Activated CD4-positive, alpha-beta memory T cell treated with anti-CD3 and anti-CD28 coated beads for 36 hours (primary cell): Measurements from ENCODE around the gene SEMA3F. TPM values are rescaled to one million over a fixed set of nuclear protein-coding genes. Genes with fewer than 3 reads are reported as not detected.
"Not testable (repeated sequence)": the region's sequence is repeated elsewhere in the genome, so short reads cannot be mapped to it uniquely, and the experiment has no call there.

Source experiments
- CTCF ChIA-PET: fragments of 350-600 bp; sonication (Branson Sonifier 250); formaldehyde crosslinking; loops from one replicate; lab custom pipeline; 2021; ENCODE audit warnings: antibody characterized with exemption, inconsistent platforms; lab: Charles Lee
- POLR2A ChIA-PET: fragments of 350-600 bp; sonication (Branson Sonifier 250); formaldehyde crosslinking; loops from one replicate; lab custom pipeline; 2021; ENCODE audit warnings: antibody characterized with exemption; lab: Charles Lee
- DNase-seq: peaks from one replicate; pipeline ENCODE4 v3.0.0-alpha.2; 2020
- H3K27ac Mint-ChIP-seq: one replicate; pipeline ENCODE4 v1.8.0; 2021; ENCODE audit warnings: mixed read lengths
- H3K27me3 Mint-ChIP-seq: one replicate; pipeline ENCODE4 v1.8.0; 2021; ENCODE audit warnings: mixed read lengths
- H3K36me3 Mint-ChIP-seq: one replicate; pipeline ENCODE4 v1.8.0; 2021; ENCODE audit warnings: mixed read lengths
- H3K4me1 Mint-ChIP-seq: one replicate; pipeline ENCODE4 v1.8.0; 2021; ENCODE audit warnings: low read depth, mixed read lengths
- H3K4me3 Mint-ChIP-seq: one replicate; pipeline ENCODE4 v1.8.0; 2021; ENCODE audit warnings: mild to moderate bottlenecking, mixed read lengths
- H3K9me3 Mint-ChIP-seq: one replicate; pipeline ENCODE4 v1.8.0; 2021; ENCODE audit warnings: mixed read lengths
- intact Hi-C: fragments of 100-400 bp; cut with micrococcal nuclease; formaldehyde crosslinking; loops from one replicate; pipeline ENCODE4 v1.15.1; 2023
- total RNA-seq, 2 experiments: library from RNA; stranded (reverse); gene quantifications; one replicate each; pipeline ENCODE4 v1.2.3, GENCODE V29; 2021

SEMA3F gene
- total RNA-seq, 2 experiments from 2014 or later = 0.17 to 0.19 TPM

- no peaks in the 10 kb centered on the region for H3K36me3 Mint-ChIP-seq
- peaks cover 46% of the 10 kb centered on the region for H3K27me3 Mint-ChIP-seq
- no peak overlapping the region for H3K4me3 Mint-ChIP-seq
- ChIA-PET POLR2A (no interaction called here), CTCF (interaction anchor here (0.6 to 10.8 kb wide), 6 partner anchors 12 to 72 kb away, joined by 3 to 79 read pairs (median 6); partner anchors contain the start of gene GNAT1)
- no peak overlapping the region for H3K27ac Mint-ChIP-seq
- intact Hi-C loops = no loop called here
- no peak for DNase-seq
- no peaks in the 10 kb centered on the region for H3K9me3 Mint-ChIP-seq
- peaks cover 2% of the 10 kb centered on the region for H3K4me1 Mint-ChIP-seq
Measured at GRCh38 chr3:50203809-50204803, 49.0 kb downstream of the SEMA3F start.

GRCh38 chr3:50204804-50205412 is 49.8 kb downstream of the SEMA3F start, which contains the start of gene SLC38A3:
TSS of gene SLC38A3 (plus strand) at chr3:50205271. CDS start at chr3:50214200, 8,929 bp downstream.
- Mint-ChIP-seq H3K4me1 (peaks cover 2% of the 10 kb centered on the region), H3K9me3 (no peaks in the 10 kb centered on the region), H3K27me3 (peaks cover 44% of the 10 kb centered on the region), H3K4me3 (peak within 1 kb of the TSS; percentile 16), H3K36me3 (no peaks in the 10 kb centered on the region), H3K27ac (no peak within 1 kb of the TSS)
- DNase-seq = peak; percentile 33
- ChIA-PET CTCF (interaction anchor here (0.6 to 10.8 kb wide), 3 partner anchors 12 to 21 kb away, joined by 3 to 79 read pairs (median 25); partner anchors contain the start of gene GNAT1), POLR2A (no interaction called here)
- intact Hi-C loops = no loop called here

DNA sequence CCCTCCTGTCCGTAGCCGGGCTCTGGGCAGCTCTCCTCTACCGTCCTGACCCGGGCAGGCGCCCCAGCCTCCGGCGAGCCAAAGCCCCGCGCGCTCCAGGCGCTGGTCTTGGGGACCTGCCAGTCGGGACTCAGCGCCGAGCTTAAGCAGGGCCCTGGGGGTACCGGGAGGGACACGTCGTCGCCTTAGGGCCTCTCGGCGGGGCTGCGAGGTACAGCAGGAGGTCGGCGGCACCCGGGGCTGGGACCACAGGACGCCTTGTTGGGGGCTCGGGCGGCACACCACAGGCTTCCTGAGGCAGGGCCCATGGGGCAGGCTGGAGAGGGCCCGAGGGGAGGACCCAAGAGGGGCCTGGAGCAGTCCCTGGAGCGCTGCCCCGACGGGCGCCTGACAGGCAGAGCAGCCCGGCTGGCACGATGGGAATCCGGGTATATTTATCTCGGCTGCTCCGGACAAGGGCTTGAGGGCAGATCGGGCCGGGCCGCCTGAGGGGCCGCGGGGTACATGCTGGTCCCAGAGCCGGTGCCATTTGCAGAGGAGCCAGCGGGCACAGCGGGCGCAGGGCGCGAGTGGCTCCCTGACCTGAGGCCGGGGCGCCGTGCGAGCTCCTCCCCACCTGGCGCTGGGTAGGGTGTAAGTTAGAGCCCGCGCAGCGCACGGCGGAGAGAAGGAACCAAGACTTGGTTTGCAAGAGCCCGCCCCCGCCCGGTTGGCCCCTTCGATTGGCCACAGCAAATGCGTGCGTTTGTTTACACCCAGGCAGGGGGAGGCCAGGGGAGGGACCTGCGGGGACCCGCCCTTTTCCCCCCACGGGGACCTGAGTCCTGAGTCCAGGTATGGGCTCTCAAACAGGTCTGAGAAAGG is 50.5 kb downstream of the SEMA3F start:
- no peaks in the 10 kb centered on the region for H3K36me3 Mint-ChIP-seq
- intact Hi-C loops = no loop called here
- H3K27me3 Mint-ChIP-seq = peaks cover 43% of the 10 kb centered on the region
- POLR2A ChIA-PET = no interaction called here
- H3K4me1 Mint-ChIP-seq = peaks cover 2% of the 10 kb centered on the region
- H3K27ac Mint-ChIP-seq = no peak overlapping the region
- CTCF ChIA-PET = interaction anchor here (3.6 to 10.8 kb wide), 2 partner anchors 13 to 20 kb away, joined by 25 to 79 read pairs; partner anchors contain the start of gene GNAT1
- peak overlapping the region; percentile 16 for H3K4me3 Mint-ChIP-seq
- peak; percentile 41 for DNase-seq
- H3K9me3 Mint-ChIP-seq = no peaks in the 10 kb centered on the region

DNA sequence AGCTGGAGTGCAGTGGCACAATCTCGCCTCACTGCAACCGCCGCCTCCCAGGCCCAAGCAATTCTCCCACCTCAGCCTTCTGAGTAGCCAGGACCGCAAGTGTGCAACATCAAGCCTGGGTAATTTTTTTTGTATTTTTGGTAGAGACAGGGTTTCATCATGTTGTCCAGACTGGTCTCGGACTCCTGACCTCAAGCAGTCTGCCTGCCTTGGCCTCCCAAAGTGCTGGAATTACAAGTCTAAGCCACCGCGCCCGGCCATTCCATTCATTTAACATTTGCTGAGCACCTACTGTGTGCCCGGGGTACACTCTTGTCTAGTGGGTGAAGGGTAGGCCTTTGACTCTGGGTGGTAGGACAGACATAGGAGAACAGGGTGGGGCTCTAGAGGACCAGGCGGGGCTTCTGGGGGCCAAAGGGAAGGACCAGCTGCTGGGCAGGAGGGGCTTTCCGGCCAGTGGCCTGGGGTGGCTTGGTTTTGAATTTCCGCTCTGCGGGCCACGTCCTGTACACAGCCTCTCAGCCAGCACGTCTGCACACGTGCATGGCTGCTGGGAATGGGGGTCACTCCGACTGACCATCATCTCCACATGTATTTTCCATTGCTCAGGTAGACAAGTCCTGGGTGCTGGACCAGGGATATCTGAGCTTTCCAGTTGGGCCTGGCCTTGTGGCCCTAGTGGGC is 52.4 kb downstream of the SEMA3F start:
- H3K4me1 Mint-ChIP-seq = peaks cover 2% of the 10 kb centered on the region
- ChIA-PET CTCF (interaction anchor here (0.7 to 10.8 kb wide), 3 partner anchors 15 to 19 kb away, joined by 3 to 79 read pairs (median 4); partner anchors contain the start of gene GNAT1), POLR2A (no interaction called here)
- H3K9me3 Mint-ChIP-seq = no peaks in the 10 kb centered on the region
- no peak overlapping the region for H3K4me3 Mint-ChIP-seq
- H3K27ac Mint-ChIP-seq = no peak overlapping the region
- peaks cover 34% of the 10 kb centered on the region for H3K27me3 Mint-ChIP-seq
- H3K36me3 Mint-ChIP-seq = no peaks in the 10 kb centered on the region
- intact Hi-C loops = no loop called here
- DNase-seq = no peak

DNA sequence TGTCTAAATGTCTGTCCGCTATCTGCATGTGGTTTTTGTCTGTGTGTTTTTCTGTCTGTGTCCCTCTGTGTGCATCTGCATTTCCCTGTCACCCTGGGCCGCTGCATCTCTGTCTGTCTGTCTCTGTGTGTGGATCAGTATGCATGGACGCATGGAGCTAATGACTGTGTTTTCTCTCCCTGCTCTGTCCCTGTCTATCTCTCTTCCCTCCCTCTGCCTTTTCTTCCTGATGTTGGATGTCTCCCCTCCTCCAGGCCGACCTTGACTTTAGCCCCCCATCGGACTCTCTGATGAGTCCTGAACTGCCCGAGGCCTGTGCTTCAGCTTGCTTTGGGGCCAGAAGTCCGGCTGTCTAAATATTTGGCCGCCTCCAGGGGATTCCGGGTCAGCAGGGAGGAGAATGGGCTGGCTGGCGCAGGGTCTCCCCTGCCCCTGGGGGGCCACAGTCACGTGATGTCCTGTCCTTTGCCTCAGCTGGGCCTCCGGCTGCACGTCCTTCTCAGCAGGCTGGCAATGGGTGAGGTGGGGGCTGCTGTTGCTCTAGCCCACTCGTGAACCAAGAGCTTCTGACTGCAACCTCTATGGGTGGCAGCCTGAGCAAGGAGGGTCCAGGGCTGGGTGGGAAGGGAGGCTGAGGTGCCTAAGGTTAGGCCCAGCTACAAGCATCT is 53.7 kb downstream of the SEMA3F start:
- no peak for DNase-seq
- ChIA-PET CTCF (interaction anchor here (0.8 to 10.8 kb wide), 2 partner anchors 16 to 38 kb away, joined by 3 to 79 read pairs; partner anchors contain the start of gene GNAT1), POLR2A (no interaction called here)
- intact Hi-C loops = no loop called here
- no peaks in the 10 kb centered on the region for H3K36me3 Mint-ChIP-seq
- H3K9me3 Mint-ChIP-seq = no peaks in the 10 kb centered on the region
- no peak overlapping the region for H3K27ac Mint-ChIP-seq
- peaks cover 22% of the 10 kb centered on the region for H3K27me3 Mint-ChIP-seq
- no peak overlapping the region for H3K4me3 Mint-ChIP-seq
- H3K4me1 Mint-ChIP-seq = peaks cover 2% of the 10 kb centered on the region

GRCh38 chr3:50210176-50210509 is 55.0 kb downstream of the SEMA3F start:
- Mint-ChIP-seq H3K36me3 (no peaks in the 10 kb centered on the region), H3K9me3 (no peaks in the 10 kb centered on the region), H3K27ac (no peak overlapping the region), H3K27me3 (peaks cover 15% of the 10 kb centered on the region), H3K4me1 (no peaks in the 10 kb centered on the region), H3K4me3 (no peak overlapping the region)
- ChIA-PET CTCF (interaction anchor here (1.0 to 10.8 kb wide), 2 partner anchors 16 to 18 kb away, joined by 3 to 79 read pairs; partner anchors contain the start of gene GNAT1), POLR2A (no interaction called here)
- intact Hi-C loops = no loop called here
- no peak for DNase-seq

DNA sequence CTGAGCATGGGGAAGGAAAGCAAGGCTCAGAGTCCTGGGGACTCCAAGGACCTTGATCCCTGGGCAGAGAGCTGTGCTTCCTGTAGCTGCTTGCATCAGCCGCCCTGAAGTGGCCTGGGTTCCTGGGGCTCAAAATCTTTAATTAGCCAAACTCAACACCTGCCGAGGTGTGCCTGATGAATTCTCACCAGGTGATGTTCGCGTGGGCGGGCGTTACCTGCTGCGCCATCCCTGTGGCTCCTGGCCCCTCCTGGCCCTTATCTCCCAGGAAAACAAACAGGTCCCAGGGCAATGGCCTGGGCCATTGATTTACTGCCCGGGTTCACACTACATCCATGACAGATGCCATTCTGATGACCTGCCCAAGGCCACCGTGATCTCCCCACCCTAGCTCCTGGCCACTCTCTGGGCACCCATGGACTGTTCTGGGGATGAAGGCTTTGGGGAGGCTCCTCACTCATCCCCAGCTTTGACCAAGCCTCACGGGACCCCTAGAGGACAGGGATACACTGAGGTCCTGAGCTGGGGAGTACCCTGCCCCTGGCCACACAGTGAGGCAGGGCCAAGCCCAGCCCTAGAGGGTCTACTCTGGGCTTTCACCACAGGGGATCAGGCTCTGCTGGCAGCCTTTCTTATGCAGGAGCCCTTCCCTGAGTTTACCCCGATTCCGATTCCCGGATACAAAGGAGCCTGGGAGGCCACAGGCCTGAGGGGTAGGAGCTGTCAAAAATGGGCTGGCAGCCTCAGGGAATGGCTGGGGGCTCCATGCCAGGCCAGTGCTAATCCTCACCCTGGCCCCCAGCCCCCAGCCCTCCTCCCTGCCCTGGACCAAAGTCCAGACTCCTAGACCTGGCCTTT is 55.6 kb downstream of the SEMA3F start:
- no peak overlapping the region for H3K4me3 Mint-ChIP-seq
- H3K27me3 Mint-ChIP-seq = peaks cover 12% of the 10 kb centered on the region
- H3K27ac Mint-ChIP-seq = no peak overlapping the region
- no peak for DNase-seq
- no peaks in the 10 kb centered on the region for H3K9me3 Mint-ChIP-seq
- no peaks in the 10 kb centered on the region for H3K4me1 Mint-ChIP-seq
- intact Hi-C loops = no loop called here
- H3K36me3 Mint-ChIP-seq = no peaks in the 10 kb centered on the region
- CTCF ChIA-PET = interaction anchor here (1.0 to 10.8 kb wide), 2 partner anchors 15 to 18 kb away, joined by 3 to 79 read pairs; partner anchors contain the start of gene GNAT1
- POLR2A ChIA-PET = no interaction called here

DNA sequence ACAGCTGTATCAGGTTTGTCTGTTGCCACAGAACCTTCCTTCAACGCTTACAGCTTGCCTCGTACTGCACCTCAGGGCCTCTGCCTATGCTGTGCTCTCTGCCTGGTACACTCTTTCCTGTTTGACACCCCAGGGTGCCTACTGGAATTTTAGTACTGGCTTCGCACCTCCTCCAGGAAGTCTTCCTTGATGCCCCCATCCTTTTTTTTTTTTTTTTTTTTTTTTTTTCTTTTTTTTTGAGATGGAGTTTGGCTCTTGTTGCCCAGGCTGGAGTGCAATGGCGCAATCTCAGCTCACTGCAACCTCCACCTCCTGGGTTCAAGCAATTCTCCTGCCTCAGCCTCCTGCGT is 56.2 kb downstream of the SEMA3F start:
- H3K4me1 Mint-ChIP-seq, H3K9me3 Mint-ChIP-seq, H3K27ac Mint-ChIP-seq, DNase-seq, H3K27me3 Mint-ChIP-seq, H3K36me3 Mint-ChIP-seq, POLR2A ChIA-PET, H3K4me3 Mint-ChIP-seq, intact Hi-C loops: not testable (repeated sequence)
- CTCF ChIA-PET = interaction anchor here (10.8 kb wide), 1 partner anchor 19 kb away, joined by 79 read pairs; the partner anchor contains the start of gene GNAT1

DNA sequence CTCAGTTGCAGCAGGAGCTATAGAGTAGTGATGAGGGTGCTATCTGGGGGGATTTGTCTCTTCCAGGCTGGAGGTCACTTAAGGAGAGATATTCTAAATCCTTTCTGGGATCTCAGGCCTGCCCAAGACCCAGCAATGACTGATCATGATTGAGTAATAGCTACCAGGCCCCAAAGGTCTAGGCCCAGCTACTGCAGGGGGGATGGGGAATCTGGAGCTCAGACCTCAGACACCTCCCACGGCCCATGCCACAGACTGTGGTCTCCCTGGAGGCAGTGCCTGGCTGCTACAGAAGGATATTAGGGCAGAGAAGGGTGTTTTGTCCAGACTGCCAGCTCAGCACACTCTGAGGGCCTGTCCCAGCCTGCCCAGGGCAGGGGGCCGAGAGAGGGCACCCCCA is 56.8 kb downstream of the SEMA3F start:
- Mint-ChIP-seq H3K36me3 (no peaks in the 10 kb centered on the region), H3K9me3 (no peaks in the 10 kb centered on the region), H3K27ac (no peak overlapping the region), H3K27me3 (peaks cover 4% of the 10 kb centered on the region), H3K4me1 (no peaks in the 10 kb centered on the region), H3K4me3 (no peak overlapping the region)
- DNase-seq = peak; percentile 53
- POLR2A ChIA-PET = interaction anchor here (0.5 kb wide), 1 partner anchor 215 kb away, joined by 3 read pairs; no protein-coding TSS in a partner anchor
- intact Hi-C loops = no loop called here
- CTCF ChIA-PET = interaction anchor here (10.8 kb wide), 1 partner anchor 19 kb away, joined by 79 read pairs; the partner anchor contains the start of gene GNAT1

DNA sequence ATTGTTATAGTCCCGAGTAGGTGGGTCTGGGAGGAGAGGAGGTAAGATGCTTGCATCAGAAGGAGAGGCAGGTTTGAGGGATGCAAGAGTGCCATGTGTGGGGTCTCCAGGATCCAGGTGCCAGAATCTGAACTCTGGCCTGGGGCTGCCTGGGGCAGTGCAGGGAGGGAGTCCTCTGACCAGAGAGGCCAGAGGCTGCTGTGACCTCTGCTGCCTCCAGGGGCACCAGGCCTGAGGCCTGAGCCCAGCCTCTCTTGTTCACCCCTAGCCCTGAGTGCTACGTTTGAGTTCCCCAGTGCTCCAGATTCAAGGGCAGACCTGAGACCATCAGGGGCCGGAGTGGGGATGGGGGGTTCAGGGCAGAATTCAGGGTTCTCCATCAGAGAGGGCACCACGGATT is 57.4 kb downstream of the SEMA3F start:
- H3K27ac Mint-ChIP-seq = no peak overlapping the region
- CTCF ChIA-PET = interaction anchor here (10.8 kb wide), 1 partner anchor 20 kb away, joined by 79 read pairs; the partner anchor contains the start of gene GNAT1
- peaks cover 3% of the 10 kb centered on the region for H3K27me3 Mint-ChIP-seq
- POLR2A ChIA-PET = no interaction called here
- no peak overlapping the region for H3K4me3 Mint-ChIP-seq
- no peaks in the 10 kb centered on the region for H3K9me3 Mint-ChIP-seq
- H3K36me3 Mint-ChIP-seq = no peaks in the 10 kb centered on the region
- intact Hi-C loops = no loop called here
- H3K4me1 Mint-ChIP-seq = no peaks in the 10 kb centered on the region
- no peak for DNase-seq
